ENCODE measurements around the gene EZH1.
"Not testable (repeated sequence)": the region's sequence is repeated elsewhere in the genome, so short reads cannot be mapped to it uniquely, and the experiment has no call there.

Gene EZH1

DNA sequence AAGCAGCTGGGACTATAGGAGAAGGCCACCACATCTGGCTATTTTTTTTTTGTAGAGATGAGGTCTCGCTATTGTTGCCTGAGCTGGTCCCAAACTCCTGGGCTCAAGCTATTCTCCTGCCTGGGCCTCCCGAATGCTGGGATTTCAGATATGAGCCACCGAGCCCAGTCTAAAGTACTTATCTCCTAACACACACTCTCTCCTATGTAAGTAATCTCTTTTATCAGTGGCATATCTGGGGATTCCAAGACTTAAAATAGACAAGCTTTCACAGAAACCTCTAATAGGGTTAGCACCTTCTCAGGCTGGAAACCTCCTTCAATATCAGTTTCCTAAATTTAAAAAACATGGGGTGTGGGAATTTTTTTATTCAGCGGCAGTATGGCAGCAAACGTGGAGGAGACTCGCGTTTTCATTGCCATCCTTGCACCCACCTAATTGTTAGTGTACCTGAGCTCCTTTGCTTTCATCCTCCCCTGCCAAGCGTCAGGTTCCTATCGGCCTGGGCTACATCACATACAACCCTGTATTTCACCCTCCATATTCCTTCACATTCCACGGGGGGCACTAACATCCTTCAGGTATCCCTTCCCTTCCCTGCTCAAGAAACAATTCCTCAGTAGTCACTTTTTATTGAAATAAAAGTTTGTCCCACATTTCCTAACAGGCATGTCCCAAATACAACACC, 1.1 kb downstream of the EZH1 start:
- H3K4me3 ChIP-seq (ENCODE audit: low read length): peak overlapping the region; percentile 57
- no peak for DNase-seq (ENCODE audit: low read depth, low spot score)

DNA sequence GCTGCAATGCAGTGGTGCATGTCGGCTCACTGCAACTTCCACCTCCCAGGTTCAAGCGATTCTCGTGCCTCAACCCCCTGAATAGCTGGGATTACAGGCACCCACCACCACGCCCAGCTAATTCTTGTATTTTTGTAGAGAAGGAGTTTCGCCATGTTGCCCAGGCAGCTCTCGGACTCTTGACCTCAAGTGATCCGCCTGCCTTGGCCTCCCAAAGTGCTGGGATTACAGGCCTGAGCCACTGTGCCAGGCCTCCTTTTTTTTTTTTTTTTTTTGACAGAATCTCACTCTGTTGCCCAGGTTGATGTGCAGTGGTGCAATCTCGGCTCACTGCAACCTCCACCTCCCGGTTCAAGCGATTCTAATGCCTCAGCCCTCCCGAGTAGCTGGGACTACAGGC, 1.9 kb downstream of the EZH1 start:
- DNase-seq (ENCODE audit: low read depth, low spot score); H3K4me3 ChIP-seq (ENCODE audit: low read length): not testable (repeated sequence)

DNA sequence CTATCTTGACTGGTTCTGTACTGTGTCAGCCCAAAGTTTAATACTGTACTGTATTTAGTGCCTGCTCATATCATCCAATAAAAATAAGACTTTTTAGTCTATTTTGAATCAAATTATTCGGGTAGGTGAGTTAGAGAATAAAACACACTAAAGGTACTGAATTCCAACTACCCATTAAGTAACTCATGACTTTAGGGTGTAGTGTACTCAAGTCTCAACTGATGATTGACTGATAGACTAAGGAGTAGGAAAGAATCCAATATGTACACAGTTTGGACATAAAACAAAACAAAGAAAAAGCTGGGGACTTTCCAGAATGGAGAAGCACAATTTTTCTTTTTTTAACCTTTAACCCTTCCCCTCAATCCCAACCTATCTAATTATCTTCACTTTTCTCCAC, 4.1 kb downstream of the EZH1 start:
- no peak overlapping the region for H3K4me3 ChIP-seq (ENCODE audit: low read length)
- no peak for DNase-seq (ENCODE audit: low read depth, low spot score)

DNA sequence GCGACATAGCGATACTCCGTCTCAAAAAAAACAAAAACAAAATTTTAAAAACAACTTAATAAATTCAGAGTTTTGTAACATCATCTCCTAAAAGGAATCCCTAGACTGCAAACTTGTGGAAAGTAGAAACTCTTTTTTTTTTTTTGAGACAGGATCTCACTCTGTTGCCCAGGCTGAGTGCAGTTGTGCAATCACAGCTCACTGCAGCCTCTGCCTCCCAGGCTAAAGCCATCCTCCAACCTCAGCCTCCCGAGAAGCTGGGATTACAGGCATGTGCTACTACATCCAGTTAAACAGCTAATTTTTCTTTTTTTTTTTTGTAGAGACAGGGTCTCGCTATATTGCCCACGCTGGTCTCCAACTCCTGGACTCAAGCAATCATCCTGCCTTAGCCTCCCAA, 19.7 kb downstream of the EZH1 start:
- no peak overlapping the region for H3K4me3 ChIP-seq (ENCODE audit: low read length)
- no peak for DNase-seq (ENCODE audit: low read depth, low spot score)

DNA sequence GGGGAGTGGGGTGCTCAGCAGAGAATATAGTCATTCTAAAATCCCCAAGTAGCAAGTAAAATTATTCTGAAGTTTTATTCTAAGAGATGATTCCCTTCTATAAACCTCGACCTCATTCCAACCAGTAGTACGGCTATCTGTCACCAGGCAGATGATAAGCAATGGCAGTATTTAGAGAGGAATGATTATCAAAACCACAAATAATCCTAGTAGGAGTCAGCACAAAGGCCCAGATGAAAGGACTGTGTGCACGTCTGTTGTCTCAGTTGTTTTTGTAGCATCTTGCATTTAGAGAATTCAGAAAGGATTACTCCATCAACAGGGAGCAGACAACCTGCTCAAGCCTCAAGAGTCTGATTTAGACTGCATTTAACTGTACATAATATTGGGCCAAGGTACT, 21.2 kb downstream of the EZH1 start:
- no peak for DNase-seq (ENCODE audit: low read depth, low spot score)
- no peak overlapping the region for H3K4me3 ChIP-seq (ENCODE audit: low read length)

DNA sequence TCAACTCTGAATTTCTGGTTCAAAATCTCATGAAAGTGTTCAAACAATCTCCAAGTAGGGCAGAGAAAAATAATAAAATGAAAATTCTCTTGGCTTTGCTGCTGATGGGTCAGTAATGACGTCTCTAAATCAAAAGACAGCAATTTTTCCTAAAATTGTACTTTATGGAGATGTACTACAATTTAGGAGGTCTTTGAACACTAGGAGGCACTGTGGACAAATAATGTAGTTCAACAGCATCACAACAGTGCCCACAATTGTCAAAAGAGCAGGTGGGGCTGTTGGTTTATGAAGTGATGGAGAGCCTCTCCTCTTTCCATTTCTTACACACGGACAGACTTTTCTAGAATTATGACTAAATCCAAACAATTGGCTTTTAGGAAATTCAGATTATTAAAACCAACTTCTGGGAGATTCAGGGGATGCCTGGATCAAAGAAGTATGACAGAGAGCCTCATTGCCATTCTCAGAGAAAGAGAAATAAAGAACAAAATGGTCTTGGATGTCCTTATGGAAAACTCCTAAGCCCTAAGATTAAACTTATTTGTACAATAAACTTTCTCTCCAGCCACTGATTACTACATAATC, 23.8 kb downstream of the EZH1 start:
- no peak overlapping the region for H3K4me3 ChIP-seq (ENCODE audit: low read length)
- peak; percentile 67 for DNase-seq (ENCODE audit: low read depth, low spot score)

DNA sequence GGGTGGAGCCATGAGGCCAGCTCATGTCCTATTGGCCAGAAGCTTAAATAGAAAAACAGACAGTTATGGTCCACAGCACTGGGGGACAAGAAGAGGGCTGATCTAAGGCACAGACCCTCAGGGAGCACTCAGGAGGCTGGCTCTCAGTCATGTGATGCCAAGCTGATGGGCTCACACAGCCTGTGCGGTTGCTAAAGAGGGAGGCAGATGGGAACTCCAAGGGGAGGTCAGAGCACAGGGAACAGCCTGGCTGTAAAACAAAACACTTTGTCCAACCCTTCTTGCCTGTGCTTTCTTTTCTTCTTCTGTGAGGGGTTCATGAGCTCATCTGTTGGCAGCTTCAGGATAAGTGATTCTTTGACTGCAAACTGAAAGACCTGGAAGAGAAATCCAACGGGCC, 35.3 kb downstream of the EZH1 start:
- no peak overlapping the region for H3K4me3 ChIP-seq (ENCODE audit: low read length)
- DNase-seq (ENCODE audit: low read depth, low spot score): no peak

DNA sequence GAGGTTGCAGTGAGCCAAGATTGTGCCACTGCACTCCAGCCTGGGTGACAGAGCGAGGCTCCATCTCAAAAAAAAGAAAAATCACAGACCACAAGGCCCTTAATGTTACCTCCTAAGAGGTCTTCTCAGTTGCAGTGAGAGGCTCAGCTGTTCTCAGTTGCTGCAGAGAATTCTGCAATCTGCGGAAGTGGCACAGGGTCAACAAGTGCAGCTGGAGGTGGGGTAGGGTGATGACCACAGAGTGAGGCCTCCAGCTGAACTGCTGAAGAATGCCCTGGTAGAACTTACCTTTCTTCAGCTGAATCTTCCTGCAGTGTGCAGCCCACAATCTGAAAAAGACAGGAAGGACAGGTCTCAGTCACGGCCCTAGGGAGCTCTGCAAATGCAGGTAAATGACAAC, 36.3 kb downstream of the EZH1 start:
- no peak overlapping the region for H3K4me3 ChIP-seq (ENCODE audit: low read length)
- DNase-seq (ENCODE audit: low read depth, low spot score): no peak

DNA sequence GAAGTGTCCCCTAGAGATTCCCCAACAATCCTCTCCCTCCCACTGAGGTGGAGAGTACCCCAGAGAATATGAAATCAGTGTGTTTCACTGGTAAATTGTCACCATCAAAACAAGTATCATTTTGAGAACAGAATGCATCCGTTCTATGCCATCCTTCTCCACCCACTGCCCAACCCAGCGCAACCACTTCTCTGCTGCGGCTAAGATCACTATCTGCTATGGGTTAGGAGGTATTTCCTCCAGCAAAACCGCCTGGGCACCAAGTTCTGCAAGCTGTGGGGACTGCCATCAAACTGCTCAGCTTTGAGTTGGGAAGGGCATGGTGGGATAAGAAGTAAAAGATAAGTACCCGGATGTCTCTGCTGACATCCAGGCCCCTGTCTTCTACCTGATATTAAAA, 38.1 kb downstream of the EZH1 start:
- peak; percentile 92 for DNase-seq (ENCODE audit: low read depth, low spot score)
- H3K4me3 ChIP-seq (ENCODE audit: low read length): no peak overlapping the region

DNA sequence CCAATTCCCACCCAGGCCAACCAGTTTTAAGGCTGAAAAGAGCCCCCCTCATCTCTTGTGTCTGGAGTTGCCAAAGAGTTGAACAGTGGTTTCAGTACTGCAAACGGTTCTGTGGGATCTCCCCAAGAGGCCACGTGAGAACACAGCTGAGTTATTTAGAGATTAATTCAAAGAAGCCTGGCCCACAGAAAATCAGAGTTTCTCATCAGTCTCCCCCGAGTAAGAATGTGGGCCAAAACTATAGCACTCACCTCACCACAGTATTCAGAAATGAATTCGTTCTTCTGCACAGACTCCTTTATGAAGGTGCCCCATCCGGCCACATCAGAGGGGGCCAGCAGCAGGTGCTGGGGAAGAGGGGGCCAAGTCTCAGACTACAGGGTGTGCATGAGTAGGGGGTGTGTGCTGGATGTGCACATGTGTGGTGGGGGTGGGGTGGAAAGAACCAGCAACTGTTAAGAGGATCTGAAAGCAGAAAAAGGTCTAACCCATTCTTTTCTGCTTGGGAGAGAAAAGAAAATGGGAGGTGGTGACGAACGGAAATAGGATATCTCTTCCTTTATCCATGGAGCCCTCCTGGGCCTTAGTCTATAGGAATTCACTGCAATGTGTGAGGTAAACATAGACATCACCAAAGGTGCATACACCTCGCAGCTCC, 39.9 kb downstream of the EZH1 start:
- H3K4me3 ChIP-seq (ENCODE audit: low read length): no peak overlapping the region
- peak; percentile 42 for DNase-seq (ENCODE audit: low read depth, low spot score)

DNA sequence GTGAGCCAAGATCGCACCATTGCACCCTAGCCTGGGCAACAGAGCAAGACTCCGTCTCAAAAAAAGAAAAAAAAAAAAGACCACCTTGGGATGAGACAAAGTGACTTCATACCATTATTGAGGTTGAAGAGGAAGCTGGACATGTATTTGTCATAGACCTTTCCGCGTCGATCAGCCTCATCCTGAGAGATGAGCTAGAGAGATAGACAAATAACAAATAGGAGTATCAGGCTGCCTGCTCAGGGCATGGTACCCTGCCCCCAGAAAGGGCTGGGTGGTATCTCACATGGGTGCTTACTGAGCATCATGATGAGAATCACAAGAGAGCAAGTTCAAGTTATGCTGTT, 40.4 kb downstream of the EZH1 start:
- H3K4me3 ChIP-seq (ENCODE audit: low read length): no peak overlapping the region
- no peak for DNase-seq (ENCODE audit: low read depth, low spot score)

DNA sequence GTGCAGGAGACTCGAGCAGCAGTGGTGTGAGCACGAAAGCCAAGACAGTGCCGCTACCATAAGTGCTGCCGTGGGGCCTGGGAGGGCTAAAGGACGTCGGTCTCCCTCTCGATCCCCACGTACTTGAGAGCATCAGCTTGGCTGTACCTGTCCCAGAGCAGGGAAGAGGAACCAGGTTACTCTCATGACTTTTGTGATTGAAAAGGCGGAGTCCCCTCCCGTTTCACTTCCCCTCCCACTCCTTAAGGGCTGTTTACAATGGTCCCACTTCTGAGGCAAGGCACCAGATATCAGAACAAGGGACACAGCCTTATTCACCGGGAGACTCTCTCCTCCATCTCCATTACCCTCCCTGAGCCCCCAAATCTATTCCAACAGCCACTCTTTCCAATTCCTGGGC, 42.4 kb downstream of the EZH1 start:
- DNase-seq (ENCODE audit: low read depth, low spot score): no peak
- no peak overlapping the region for H3K4me3 ChIP-seq (ENCODE audit: low read length)

DNA sequence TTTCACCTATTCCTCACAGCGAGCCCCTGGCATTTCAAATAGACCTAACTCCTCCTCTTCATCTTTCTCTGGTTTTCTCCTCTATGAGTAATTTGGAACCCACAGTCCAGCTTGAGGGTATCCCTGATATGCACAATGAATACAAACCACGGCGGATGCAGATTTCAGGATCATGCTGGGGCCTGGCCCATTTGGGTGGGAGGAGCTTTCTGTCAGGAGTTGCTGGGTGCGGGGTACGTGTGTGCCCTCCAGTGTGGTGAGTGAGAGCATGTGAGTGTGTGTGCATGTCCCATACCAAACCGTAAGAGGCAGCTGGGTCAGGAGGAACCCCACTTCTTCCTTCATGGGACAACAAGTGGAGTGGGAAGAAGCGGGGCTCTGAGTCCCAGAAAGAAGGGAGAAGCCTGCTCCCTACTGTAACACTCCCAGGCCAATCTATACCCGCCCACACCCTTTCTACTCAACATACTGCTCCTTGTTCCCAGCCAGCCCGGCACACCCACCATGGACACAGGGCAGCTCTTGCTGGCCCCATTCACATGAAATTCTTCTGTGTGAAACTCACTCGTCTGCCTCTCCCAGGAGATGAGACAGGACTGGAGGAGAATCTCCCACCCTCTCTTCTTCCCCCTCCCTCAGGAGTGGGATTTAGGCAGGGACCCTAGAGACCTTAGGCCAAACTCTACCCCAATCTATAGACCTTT, 44.1 kb downstream of the EZH1 start:
- no peak overlapping the region for H3K4me3 ChIP-seq (ENCODE audit: low read length)
- no peak for DNase-seq (ENCODE audit: low read depth, low spot score)

DNA sequence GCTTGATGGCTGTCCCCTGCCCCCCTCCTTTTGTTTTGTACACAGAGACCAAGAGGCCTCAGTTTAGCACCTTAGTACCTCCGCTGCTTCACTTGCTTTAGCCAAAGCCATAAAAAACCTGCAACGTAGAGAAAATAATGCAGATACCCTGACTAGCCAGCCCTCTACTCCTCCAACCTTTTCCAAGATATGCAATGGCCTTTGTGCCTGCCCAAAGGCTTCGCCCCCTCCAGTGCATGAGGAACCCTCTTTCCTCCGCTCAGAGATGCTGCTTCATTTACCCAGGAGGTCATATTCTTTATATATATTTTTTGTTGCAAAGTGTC, 45.5 kb downstream of the EZH1 start:
- no peak overlapping the region for H3K4me3 ChIP-seq (ENCODE audit: low read length)
- DNase-seq (ENCODE audit: low read depth, low spot score): no peak

DNA sequence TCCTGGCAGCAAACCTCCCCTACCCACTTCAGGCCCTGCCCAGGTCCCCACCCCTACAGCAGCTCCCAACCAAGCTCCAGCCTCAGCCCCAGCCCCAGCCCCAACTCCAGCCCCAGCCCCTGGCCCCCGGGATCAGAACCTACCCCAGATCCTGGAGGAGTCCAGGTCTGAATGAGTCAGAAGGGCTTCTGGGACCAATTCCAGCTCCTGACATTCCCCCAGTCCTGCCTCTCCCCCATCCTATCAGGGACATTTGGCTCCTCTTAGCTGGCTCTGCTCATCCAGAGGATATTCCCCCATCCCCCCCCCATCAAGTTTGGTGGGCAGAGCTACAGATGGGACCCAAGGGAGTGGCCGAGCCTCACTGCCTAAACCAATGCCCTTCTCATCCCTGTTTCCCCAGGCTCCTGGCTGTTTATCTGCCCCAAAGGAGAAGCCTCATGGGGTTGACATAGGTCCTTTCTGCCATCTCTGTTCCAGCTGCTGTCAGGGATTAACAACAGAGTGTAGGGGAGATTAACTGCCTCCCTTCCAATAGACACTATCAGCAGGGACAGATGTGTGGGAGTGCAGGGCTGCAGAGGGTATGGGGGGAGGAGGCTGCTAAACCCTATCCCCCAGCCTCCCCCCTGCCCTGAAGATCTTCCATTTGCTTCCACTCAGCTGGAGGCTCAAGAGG, 46.0 kb downstream of the EZH1 start:
- no peak for DNase-seq (ENCODE audit: low read depth, low spot score)
- no peak overlapping the region for H3K4me3 ChIP-seq (ENCODE audit: low read length)

DNA sequence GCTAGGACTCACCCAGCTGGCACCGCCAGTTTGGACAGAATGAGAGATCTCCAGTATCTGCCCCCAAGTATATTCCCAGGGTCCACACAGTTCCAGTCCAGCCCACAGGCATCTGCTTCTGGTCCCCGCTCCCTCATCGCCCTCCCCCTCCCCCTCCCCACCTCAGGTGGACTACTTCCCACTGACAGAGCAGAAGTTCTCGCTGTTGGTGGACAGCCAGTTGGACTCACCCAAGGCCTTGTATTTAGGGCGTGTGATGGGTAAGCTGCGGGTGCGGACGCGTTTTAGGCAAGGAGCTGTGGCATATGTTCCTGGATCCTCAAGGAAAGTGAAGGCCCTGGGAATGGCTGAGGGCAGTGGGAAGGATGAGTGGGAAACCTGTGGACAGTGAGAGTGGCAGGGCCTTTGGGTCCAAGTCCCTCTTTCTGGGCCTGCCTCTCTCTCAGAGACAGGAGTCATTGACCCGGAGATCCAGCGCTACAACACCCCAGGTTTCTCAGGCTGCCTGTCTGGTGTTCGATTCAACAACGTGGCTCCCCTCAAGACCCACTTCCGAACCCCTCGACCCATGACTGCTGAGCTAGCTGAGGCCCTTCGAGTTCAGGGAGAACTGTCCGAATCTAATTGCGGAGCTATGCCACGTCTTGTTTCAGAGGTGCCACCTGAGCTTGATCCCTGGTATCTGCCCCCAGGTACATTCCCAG, 47.6 kb downstream of the EZH1 start:
- DNase-seq (ENCODE audit: low read depth, low spot score): no peak
- H3K4me3 ChIP-seq (ENCODE audit: low read length): no peak overlapping the region

DNA sequence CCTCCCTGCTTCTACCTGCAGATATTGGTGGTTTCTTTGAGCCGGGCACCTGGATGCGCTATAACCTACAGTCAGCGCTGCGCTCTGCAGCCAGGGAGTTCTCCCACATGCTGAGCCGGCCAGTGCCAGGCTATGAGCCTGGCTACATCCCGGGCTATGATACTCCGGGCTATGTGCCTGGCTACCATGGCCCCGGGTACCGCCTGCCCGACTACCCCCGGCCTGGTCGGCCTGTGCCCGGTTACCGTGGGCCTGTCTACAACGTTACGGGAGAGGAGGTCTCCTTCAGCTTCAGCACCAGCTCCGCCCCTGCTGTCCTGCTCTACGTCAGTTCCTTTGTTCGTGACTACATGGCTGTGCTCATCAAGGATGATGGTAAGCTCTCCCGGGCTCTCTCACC, 49.3 kb downstream of the EZH1 start:
- no peak for DNase-seq (ENCODE audit: low read depth, low spot score)
- H3K4me3 ChIP-seq (ENCODE audit: low read length): no peak overlapping the region

DNA sequence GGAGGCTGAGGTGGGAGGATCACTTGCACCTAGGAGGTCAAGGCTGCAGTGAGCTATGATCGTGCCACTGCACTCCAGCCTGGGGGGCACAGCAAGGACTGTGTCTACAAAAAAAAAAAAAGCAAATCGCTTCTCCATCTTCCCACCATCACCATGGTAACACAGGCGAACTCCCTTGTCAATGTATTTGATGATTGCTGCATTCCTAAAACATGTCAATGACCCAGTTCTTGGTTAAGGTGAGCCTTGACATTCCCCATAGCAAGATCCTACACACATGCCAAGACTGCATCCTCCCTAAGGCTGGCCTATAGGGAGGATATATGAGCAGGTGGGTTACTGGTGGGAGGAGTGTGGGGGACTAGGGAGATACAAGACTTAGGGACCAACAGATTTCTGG, 50.3 kb downstream of the EZH1 start:
- no peak for DNase-seq (ENCODE audit: low read depth, low spot score)

DNA sequence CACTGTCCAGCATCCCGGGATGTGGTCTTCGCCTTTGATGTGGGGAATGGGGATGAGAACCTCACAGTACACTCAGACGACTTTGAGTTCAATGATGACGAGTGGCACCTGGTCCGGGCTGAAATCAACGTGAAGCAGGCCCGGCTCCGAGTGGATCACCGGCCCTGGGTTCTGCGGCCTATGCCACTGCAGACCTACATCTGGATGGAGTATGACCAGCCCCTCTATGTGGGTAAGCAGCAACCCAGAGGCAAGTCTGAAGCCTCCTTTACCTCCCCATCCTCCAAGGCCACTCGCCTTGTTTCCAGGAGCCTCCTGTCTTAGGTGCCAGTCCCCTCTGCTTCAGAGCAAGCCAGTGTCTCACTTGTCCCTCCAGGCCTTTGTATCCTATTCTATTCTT, 52.4 kb downstream of the EZH1 start:
- H3K4me3 ChIP-seq (ENCODE audit: low read length): no peak overlapping the region
- DNase-seq (ENCODE audit: low read depth, low spot score): no peak

More for the DNA sequence above, 50.3 kb downstream of the EZH1 start:
- H3K4me3 ChIP-seq (ENCODE audit: low read length): no peak overlapping the region
